RPMI8226 (cell line): ENCODE measurements around the gene AK3.
"Not testable (repeated sequence)": the region's sequence is repeated elsewhere in the genome, so short reads cannot be mapped to it uniquely, and the experiment has no call there.

Source experiments
- DNase-seq: peaks from one replicate; pipeline ENCODE4 v3.0.0-alpha.2; 2015

The AK3 gene

GRCh38 chr9:4740638-4741364 is at the start of gene AK3:
AK3 (minus strand) TSS chr9:4741202; CDS start chr9:4741087, 115 bp downstream.
- peak; percentile 82 for DNase-seq

GRCh38 chr9:4788703-4789102 is 47.7 kb upstream of the AK3 start:
- no peak for DNase-seq

GRCh38 chr9:4787876-4788275 is 46.9 kb upstream of the AK3 start:
- no peak for DNase-seq

- no peak for DNase-seq
These were observed 45.6 kb upstream of the AK3 start for GRCh38 chr9:4786599-4786998.

GRCh38 chr9:4784403-4784802 is 43.4 kb upstream of the AK3 start:
- no peak for DNase-seq

GRCh38 chr9:4783191-4783590 is 42.2 kb upstream of the AK3 start:
- DNase-seq = not testable (repeated sequence)

GRCh38 chr9:4781408-4781807 is 40.4 kb upstream of the AK3 start:
- DNase-seq = no peak

GRCh38 chr9:4780651-4781050 is 39.6 kb upstream of the AK3 start:
- no peak for DNase-seq

GRCh38 chr9:4774958-4775357 is 34.0 kb upstream of the AK3 start:
- DNase-seq = not testable (repeated sequence)

- no peak for DNase-seq
These were observed 33.2 kb upstream of the AK3 start for GRCh38 chr9:4774209-4774608.

- no peak for DNase-seq
These were observed 30.8 kb upstream of the AK3 start for GRCh38 chr9:4771788-4772187.

GRCh38 chr9:4769321-4770080 is 28.5 kb upstream of the AK3 start:
- no peak for DNase-seq

GRCh38 chr9:4768681-4769080 is 27.7 kb upstream of the AK3 start:
- DNase-seq = no peak

GRCh38 chr9:4764033-4764432 is 23.0 kb upstream of the AK3 start:
- DNase-seq = no peak

GRCh38 chr9:4762886-4763541 is 22.0 kb upstream of the AK3 start:
- DNase-seq = no peak

- peak; percentile 76 for DNase-seq
These were observed 21.3 kb upstream of the AK3 start for GRCh38 chr9:4762108-4762885.

GRCh38 chr9:4760122-4760521 is 19.1 kb upstream of the AK3 start:
- no peak for DNase-seq

GRCh38 chr9:4756420-4756819 is 15.4 kb upstream of the AK3 start:
- DNase-seq = no peak

GRCh38 chr9:4755026-4755609 is 14.1 kb upstream of the AK3 start:
- DNase-seq = no peak

GRCh38 chr9:4754530-4754929 is 13.5 kb upstream of the AK3 start:
- not testable (repeated sequence) for DNase-seq

GRCh38 chr9:4750023-4750673 is 9.1 kb upstream of the AK3 start:
- peak; percentile 55 for DNase-seq

- DNase-seq = no peak
These were observed 7.6 kb upstream of the AK3 start for GRCh38 chr9:4748612-4749011.
